ENCODE measurements around the gene NDUFAF8.
A peak's percentile ranks its signal among the peaks of the same experiment; 100 is the strongest.

NDUFAF8 gene

GRCh38 chr17:81200695-81201580 lies 38.2 kb upstream of the NDUFAF8 start:
- peak; percentile 93 for FAIRE-seq

- no peak for FAIRE-seq
These were observed 36.8 kb upstream of the NDUFAF8 start for GRCh38 chr17:81202318-81202717.

- FAIRE-seq = no peak
These were observed 36.0 kb upstream of the NDUFAF8 start for GRCh38 chr17:81203136-81203535.

- no peak for FAIRE-seq
These were observed 34.5 kb upstream of the NDUFAF8 start for GRCh38 chr17:81204578-81204977.

GRCh38 chr17:81206166-81206565 lies 33.0 kb upstream of the NDUFAF8 start:
- no peak for FAIRE-seq

- no peak for FAIRE-seq
These were observed 32.5 kb upstream of the NDUFAF8 start for GRCh38 chr17:81206657-81207056.

GRCh38 chr17:81207610-81208581 lies 31.2 kb upstream of the NDUFAF8 start:
- no peak for FAIRE-seq

GRCh38 chr17:81208651-81209050 lies 30.5 kb upstream of the NDUFAF8 start:
- no peak for FAIRE-seq

GRCh38 chr17:81209141-81209540 lies 30.0 kb upstream of the NDUFAF8 start:
- FAIRE-seq = no peak

GRCh38 chr17:81210466-81210865 lies 28.7 kb upstream of the NDUFAF8 start:
- no peak for FAIRE-seq

- FAIRE-seq = no peak
These were observed 28.2 kb upstream of the NDUFAF8 start for GRCh38 chr17:81210868-81211267.

GRCh38 chr17:81212365-81212764 lies 26.8 kb upstream of the NDUFAF8 start:
- no peak for FAIRE-seq

- no peak for FAIRE-seq
These were observed 25.1 kb upstream of the NDUFAF8 start for GRCh38 chr17:81213978-81214377.

GRCh38 chr17:81217491-81217890 lies 21.6 kb upstream of the NDUFAF8 start:
- no peak for FAIRE-seq

GRCh38 chr17:81218459-81218858 lies 20.7 kb upstream of the NDUFAF8 start:
- FAIRE-seq = no peak

- no peak for FAIRE-seq
These were observed 20.1 kb upstream of the NDUFAF8 start for GRCh38 chr17:81218991-81219390.

GRCh38 chr17:81219476-81220180 lies 19.5 kb upstream of the NDUFAF8 start:
- no peak for FAIRE-seq

- FAIRE-seq = no peak
These were observed 17.7 kb upstream of the NDUFAF8 start for GRCh38 chr17:81221371-81221841.

GRCh38 chr17:81221842-81222619 lies 17.1 kb upstream of the NDUFAF8 start:
- no peak for FAIRE-seq

GRCh38 chr17:81222620-81222905 lies 16.6 kb upstream of the NDUFAF8 start:
- FAIRE-seq = no peak

GRCh38 chr17:81222906-81223761 lies 16.0 kb upstream of the NDUFAF8 start, which contains the start of gene CEP131:
Gene CEP131, minus strand, starts transcription at chr17:81222965. Its CDS starts 2,909 bp downstream, at chr17:81220056.
- FAIRE-seq = peak; percentile 86

Data from G401.6 (cell line).